C4-2B (cell line): ENCODE measurements around the gene DEPP1.
A peak's percentile ranks its signal among the peaks of the same experiment; 100 is the strongest.

Source experiments
- H3K27ac ChIP-seq: fragments of 450-650 bp; 2 replicates; pipeline ENCODE4 v1.5.1; 2017
- CTCF ChIP-seq: fragments of 450-650 bp; conservative IDR thresholded peaks from 2 replicates; pipeline ENCODE4 v1.5.1; 2017; ENCODE audit warnings: mild to moderate bottlenecking
- ZFX ChIP-seq: fragments of 450-650 bp; IDR thresholded peaks from 2 replicates; pipeline ENCODE4 v1.6.1; 2017

DEPP1 gene

GRCh38 chr10:44995914-44996669 is 17.5 kb upstream of the DEPP1 start:
- peak overlapping the region; percentile 18 for H3K27ac ChIP-seq
- TF ChIP-seq CTCF: no peak
- TF ChIP-seq ZFX: no peak

- H3K27ac ChIP-seq: peak overlapping the region; percentile 0; the same call in 1 of the 2 replicates
Observed at GRCh38 chr10:44995581-44995913, 16.9 kb upstream of the DEPP1 start.

GRCh38 chr10:44994752-44995530 is 16.3 kb upstream of the DEPP1 start:
- H3K27ac ChIP-seq: 0 out of 2 replicates have a peak overlapping the region, but pooled peaks have one; percentile 0
- TF ChIP-seq CTCF: no peak

More at GRCh38 chr10:44995581-44995913, 16.9 kb upstream of the DEPP1 start:
- no peak for TF ChIP-seq CTCF
- no peak for TF ChIP-seq ZFX

- no peak for TF ChIP-seq ZFX
- TF ChIP-seq CTCF: no peak
Observed at GRCh38 chr10:44993922-44994751, 15.5 kb upstream of the DEPP1 start.

GRCh38 chr10:44993226-44993921 is 14.8 kb upstream of the DEPP1 start:
- TF ChIP-seq ZFX (no peak), CTCF (no peak)
- no peak overlapping the region for H3K27ac ChIP-seq

More at GRCh38 chr10:44993922-44994751, 15.5 kb upstream of the DEPP1 start:
- H3K27ac ChIP-seq: no peak overlapping the region

- H3K27ac ChIP-seq: no peak overlapping the region
- TF ChIP-seq ZFX (no peak), CTCF (no peak)
Observed at GRCh38 chr10:44992732-44993225, 14.2 kb upstream of the DEPP1 start.
